Measurements from ENCODE around the gene ARRB1. TPM values are rescaled to one million over a fixed set of nuclear protein-coding genes. Genes with fewer than 3 reads are reported as not detected.

Gene ARRB1
- total and polyA plus RNA-seq, 10 of the 15 experiments (the other 5 are each of a cell fraction or from before 2014, with no cell fraction given): 0.39 to 12.9 (median 1.7) TPM

- TF ChIP-seq MEF2B (IDR thresholded peaks at IDR 0.05; ENCODE audit: partially characterized antibody, poor library complexity, severe bottlenecking): no peak
- TF ChIP-seq ZNF687 (IDR thresholded peaks at IDR 0.05): no peak
- TF ChIP-seq HCFC1 (IDR thresholded peaks at IDR 0.05; ENCODE audit: low read length): no peak
- no peak for TF ChIP-seq TAF1 (IDR thresholded peaks at IDR 0.05; ENCODE audit: borderline replicate concordance, low read depth, low read length)
- TF ChIP-seq MTA3 (IDR thresholded peaks at IDR 0.05; ENCODE audit: borderline replicate concordance, low read length): no peak
- no peak for TF ChIP-seq IRF5 (IDR thresholded peaks at IDR 0.05; ENCODE audit: borderline replicate concordance)
Measured at GRCh38 chr11:75238595-75239440, 112.6 kb downstream of the ARRB1 start (continued).

Data from GM12878 (cell line).